Peyer's patch (tissue), 4 donors: ENCODE data around the gene RAB40A.

Experiments
- POLR2A ChIP-seq, 2 donors: fragments of 450-650 bp; IDR thresholded peaks; one replicate each; pipeline ENCODE4 v1.5.1; 2017; ENCODE audit warnings: antibody characterized with exemption in 2 of 2, mild to moderate bottlenecking in 2 of 2, moderate library complexity in 2 of 2
- TF ChIP-seq, protein P1 (sequence below), 6 experiments: fragments of 450-650 bp in 4 of 6; fragments of 200-600 bp in 2 of 6; sonication (generic) in 1 of 6; IDR thresholded peaks; one replicate each; pipeline ENCODE4 v1.5.1; 2017 to 2019; ENCODE audit warnings: antibody characterized with exemption in 6 of 6, mild to moderate bottlenecking in 3 of 6, moderate library complexity in 1 of 6

DNA sequence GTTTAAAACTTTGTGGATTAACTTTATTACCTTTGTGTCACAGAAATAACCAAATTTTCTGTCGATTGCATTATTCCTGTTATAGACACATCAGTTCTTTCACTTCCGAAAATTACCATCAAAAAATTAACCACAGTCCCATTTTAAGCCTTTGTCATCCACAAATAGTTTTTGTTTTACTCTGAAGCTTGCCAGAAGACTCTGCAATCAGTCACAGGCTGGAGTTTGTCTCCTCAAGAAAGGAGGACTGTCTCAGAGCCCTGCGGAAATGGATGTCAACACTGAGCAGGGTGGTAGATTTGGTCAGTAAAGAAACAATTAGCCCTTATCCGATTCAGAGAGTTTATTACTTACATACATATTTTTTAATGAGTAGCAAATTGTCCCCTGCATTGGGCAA, 45.9 kb upstream of the RAB40A start:
- TF ChIP-seq, protein P1, sequence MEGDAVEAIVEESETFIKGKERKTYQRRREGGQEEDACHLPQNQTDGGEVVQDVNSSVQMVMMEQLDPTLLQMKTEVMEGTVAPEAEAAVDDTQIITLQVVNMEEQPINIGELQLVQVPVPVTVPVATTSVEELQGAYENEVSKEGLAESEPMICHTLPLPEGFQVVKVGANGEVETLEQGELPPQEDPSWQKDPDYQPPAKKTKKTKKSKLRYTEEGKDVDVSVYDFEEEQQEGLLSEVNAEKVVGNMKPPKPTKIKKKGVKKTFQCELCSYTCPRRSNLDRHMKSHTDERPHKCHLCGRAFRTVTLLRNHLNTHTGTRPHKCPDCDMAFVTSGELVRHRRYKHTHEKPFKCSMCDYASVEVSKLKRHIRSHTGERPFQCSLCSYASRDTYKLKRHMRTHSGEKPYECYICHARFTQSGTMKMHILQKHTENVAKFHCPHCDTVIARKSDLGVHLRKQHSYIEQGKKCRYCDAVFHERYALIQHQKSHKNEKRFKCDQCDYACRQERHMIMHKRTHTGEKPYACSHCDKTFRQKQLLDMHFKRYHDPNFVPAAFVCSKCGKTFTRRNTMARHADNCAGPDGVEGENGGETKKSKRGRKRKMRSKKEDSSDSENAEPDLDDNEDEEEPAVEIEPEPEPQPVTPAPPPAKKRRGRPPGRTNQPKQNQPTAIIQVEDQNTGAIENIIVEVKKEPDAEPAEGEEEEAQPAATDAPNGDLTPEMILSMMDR (IDR thresholded peaks at IDR 0.05) = no peak
- TF ChIP-seq POLR2A (IDR thresholded peaks at IDR 0.05) = no peak
